Measurements from ENCODE around the gene EXOSC6.
"Not testable (repeated sequence)": the region's sequence is repeated elsewhere in the genome, so short reads cannot be mapped to it uniquely, and the experiment has no call there.

Gene EXOSC6

GRCh38 chr16:70254180-70254964, 2.6 kb upstream of the EXOSC6 start:
- DNase-seq (ENCODE audit: low spot score): no peak

- DNase-seq (ENCODE audit: low spot score): peak; percentile 34
Measured at GRCh38 chr16:70253291-70254106, 1.8 kb upstream of the EXOSC6 start.

GRCh38 chr16:70252355-70252988, 732 bp upstream of the EXOSC6 start:
- no peak for DNase-seq (ENCODE audit: low spot score)

GRCh38 chr16:70250748-70251628, 752 bp downstream of the EXOSC6 start:
- DNase-seq (ENCODE audit: low spot score): peak; percentile 32

GRCh38 chr16:70249697-70250096, 2.0 kb downstream of the EXOSC6 start:
- DNase-seq (ENCODE audit: low spot score): not testable (repeated sequence)

GRCh38 chr16:70238773-70239172, 13.0 kb downstream of the EXOSC6 start:
- not testable (repeated sequence) for DNase-seq (ENCODE audit: low spot score)

- DNase-seq (ENCODE audit: low spot score): not testable (repeated sequence)
Measured at GRCh38 chr16:70231831-70232230, 19.9 kb downstream of the EXOSC6 start.

- DNase-seq (ENCODE audit: low spot score): not testable (repeated sequence)
Measured at GRCh38 chr16:70226024-70226423, 25.7 kb downstream of the EXOSC6 start.

- not testable (repeated sequence) for DNase-seq (ENCODE audit: low spot score)
Measured at GRCh38 chr16:70225430-70225829, 26.3 kb downstream of the EXOSC6 start.

GRCh38 chr16:70224645-70225044, 27.1 kb downstream of the EXOSC6 start:
- DNase-seq (ENCODE audit: low spot score): not testable (repeated sequence)

- not testable (repeated sequence) for DNase-seq (ENCODE audit: low spot score)
Measured at GRCh38 chr16:70223971-70224513, 27.7 kb downstream of the EXOSC6 start.

GRCh38 chr16:70223216-70223615, 28.5 kb downstream of the EXOSC6 start:
- DNase-seq (ENCODE audit: low spot score): not testable (repeated sequence)

- DNase-seq (ENCODE audit: low spot score): not testable (repeated sequence)
Measured at GRCh38 chr16:70222574-70222973, 29.2 kb downstream of the EXOSC6 start.

GRCh38 chr16:70218586-70218985, 33.2 kb downstream of the EXOSC6 start:
- not testable (repeated sequence) for DNase-seq (ENCODE audit: low spot score)

GRCh38 chr16:70206382-70206781, 45.4 kb downstream of the EXOSC6 start:
- not testable (repeated sequence) for DNase-seq (ENCODE audit: low spot score)

- DNase-seq (ENCODE audit: low spot score): not testable (repeated sequence)
Measured at GRCh38 chr16:70204668-70205405, 46.9 kb downstream of the EXOSC6 start.

- DNase-seq (ENCODE audit: low spot score): not testable (repeated sequence)
Measured at GRCh38 chr16:70204010-70204409, 47.7 kb downstream of the EXOSC6 start.

- DNase-seq (ENCODE audit: low spot score): not testable (repeated sequence)
Measured at GRCh38 chr16:70203508-70203907, 48.2 kb downstream of the EXOSC6 start.

- DNase-seq (ENCODE audit: low spot score): not testable (repeated sequence)
Measured at GRCh38 chr16:70200063-70200462, 51.7 kb downstream of the EXOSC6 start.

- DNase-seq (ENCODE audit: low spot score): not testable (repeated sequence)
Measured at GRCh38 chr16:70199170-70199569, 52.6 kb downstream of the EXOSC6 start.
